OCI-LY3 (cell line): Measurements from ENCODE around the gene METTL23.

Source experiments
- H2AFZ ChIP-seq: fragments of 200-600, 300-600 bp; shearing (Covaris generic); 2 replicates; pipeline ENCODE4 v1.6.0; 2014; ENCODE audit warnings: antibody characterized with exemption, low read depth, low read length
- H3K27ac ChIP-seq: fragments of 200-600, 300-600 bp; sonication (generic); 2 replicates; pipeline ENCODE4 v1.5.1; 2014; ENCODE audit warnings: mild to moderate bottlenecking, low read length, moderate library complexity, mixed read lengths
- H3K27me3 ChIP-seq: fragments of 200-600, 300-600 bp; sonication (generic); 2 replicates; pipeline ENCODE4 v1.6.1; 2014; ENCODE audit warnings: low read depth, low read length, mixed read lengths
- H3K36me3 ChIP-seq: fragments of 200-600, 300-600 bp; sonication (generic); replicated peaks from 2 replicates; pipeline ENCODE3; 2014; ENCODE audit warnings: low read depth, low read length, mixed read lengths
- H3K4me1 ChIP-seq: fragments of 300-600, 200-600 bp; sonication (generic); 2 replicates; pipeline ENCODE4 v1.6.1; 2014; ENCODE audit warnings: low read length, mixed read lengths
- H3K4me2 ChIP-seq: fragments of 200-600, 300-600 bp; sonication (generic); 2 replicates; pipeline ENCODE4 v1.6.1; 2014; ENCODE audit warnings: low read length, mixed read lengths
- H3K4me3 ChIP-seq: fragments of 300-600, 200-600 bp; sonication (generic); 2 replicates; pipeline ENCODE4 v1.5.1; 2014; ENCODE audit warnings: antibody characterized with exemption, mild to moderate bottlenecking, low read length, moderate library complexity
- H3K79me2 ChIP-seq: fragments of 300-600, 200-600 bp; shearing (Covaris generic); 2 replicates; pipeline ENCODE4 v1.6.1; 2014; ENCODE audit warnings: mild to moderate bottlenecking, low read length, mixed read lengths
- H3K9ac ChIP-seq: fragments of 300-600, 200-600 bp; shearing (Covaris generic); 2 replicates; pipeline ENCODE4 v1.6.0; 2014; ENCODE audit warnings: mild to moderate bottlenecking, low read length, moderate library complexity
- H3K9me3 ChIP-seq: fragments of 200-600, 300-600 bp; shearing (Covaris generic); 2 replicates; pipeline ENCODE4 v1.6.1; 2014; ENCODE audit warnings: low read length, mixed read lengths; ENCODE audit not compliant: insufficient read depth
- H4K20me1 ChIP-seq: fragments of 200-600, 300-600 bp; sonication (generic); 2 replicates; pipeline ENCODE4 v1.6.1; 2016; ENCODE audit warnings: low read length, mixed read lengths; ENCODE audit not compliant: insufficient read depth
- CTCF ChIP-seq: fragments of 200-600, 300-600 bp; sonication (generic); IDR thresholded peaks from 2 replicates; pipeline ENCODE4 v1.5.1; 2014; ENCODE audit warnings: antibody characterized with exemption, low read length, low read depth
- EZH2phosphoT487 ChIP-seq: fragments of 200-600 bp; shearing (Covaris generic); IDR thresholded peaks from 2 replicates; pipeline ENCODE4 v1.6.1; 2018; ENCODE audit warnings: antibody characterized with exemption, mixed run types, low read depth

METTL23 gene

GRCh38 chr17:76726776-76727718 lies at the start of gene METTL23:
Gene METTL23, plus strand, starts transcription at chr17:76726839. Its CDS starts 2,872 bp downstream, at chr17:76729711.
- peaks cover 75% of the 10 kb centered on the region for H3K79me2 ChIP-seq
- H3K4me2 ChIP-seq: peak within 1 kb of the TSS; percentile 85
- peak within 1 kb of the TSS; percentile 91 for H3K9ac ChIP-seq
- H4K20me1 ChIP-seq: peaks cover 11% of the 10 kb centered on the region; the same call in 1 of the 2 replicates
- no peaks in the 10 kb centered on the region for H3K9me3 ChIP-seq
- H3K27me3 ChIP-seq: no peaks in the 10 kb centered on the region
- peaks cover 29% of the 10 kb centered on the region for H3K36me3 ChIP-seq
- H3K4me3 ChIP-seq: peak within 1 kb of the TSS; percentile 87
- H3K4me1 ChIP-seq: peaks cover 8% of the 10 kb centered on the region
- H3K27ac ChIP-seq: peak within 1 kb of the TSS; percentile 95
- H2AFZ ChIP-seq: peak within 1 kb of the TSS; percentile 40; the same call in 1 of the 2 replicates
- TF ChIP-seq EZH2phosphoT487: no peak
- TF ChIP-seq CTCF: peak; percentile 74

GRCh38 chr17:76677406-76677805 lies 49.2 kb upstream of the METTL23 start:
- Histone ChIP-seq H3K4me3 (no peak overlapping the region), H3K9me3 (no peaks in the 10 kb centered on the region), H3K4me2 (no peak overlapping the region), H3K27ac (no peak overlapping the region), H3K79me2 (0 out of 2 replicates have a peak, but pooled peaks cover under 1% of the 10 kb centered on the region), H3K4me1 (peaks cover 4% of the 10 kb centered on the region), H2AFZ (no peak overlapping the region), H3K9ac (no peak overlapping the region), H3K27me3 (no peaks in the 10 kb centered on the region), H3K36me3 (no peaks in the 10 kb centered on the region), H4K20me1 (no peaks in the 10 kb centered on the region)
- no peak for TF ChIP-seq EZH2phosphoT487
- TF ChIP-seq CTCF: no peak

- no peaks in the 10 kb centered on the region for H3K36me3 ChIP-seq
- H3K27me3 ChIP-seq: no peaks in the 10 kb centered on the region
- H3K4me2 ChIP-seq: no peak overlapping the region
- H3K27ac ChIP-seq: no peak overlapping the region
- no peak overlapping the region for H3K4me3 ChIP-seq
- no peak overlapping the region for H3K9ac ChIP-seq
- no peaks in the 10 kb centered on the region for H3K9me3 ChIP-seq
- H4K20me1 ChIP-seq: no peaks in the 10 kb centered on the region
- no peaks in the 10 kb centered on the region for H3K79me2 ChIP-seq
- TF ChIP-seq EZH2phosphoT487: no peak
- TF ChIP-seq CTCF: no peak
- H3K4me1 ChIP-seq: no peaks in the 10 kb centered on the region
- H2AFZ ChIP-seq: no peak overlapping the region
Measured at GRCh38 chr17:76678330-76678729, 48.3 kb upstream of the METTL23 start.

- TF ChIP-seq EZH2phosphoT487: no peak
- TF ChIP-seq CTCF: no peak
- Histone ChIP-seq H3K9ac (no peak overlapping the region), H3K4me2 (no peak overlapping the region), H3K27ac (no peak overlapping the region), H3K4me3 (no peak overlapping the region), H2AFZ (no peak overlapping the region), H4K20me1 (no peaks in the 10 kb centered on the region), H3K9me3 (no peaks in the 10 kb centered on the region), H3K36me3 (no peaks in the 10 kb centered on the region), H3K27me3 (no peaks in the 10 kb centered on the region), H3K4me1 (no peaks in the 10 kb centered on the region), H3K79me2 (no peaks in the 10 kb centered on the region)
Measured at GRCh38 chr17:76679239-76679638, 47.4 kb upstream of the METTL23 start.
